AG09309 (cell line): ENCODE data around the gene SERPINE3.

Experiments
- DNase-seq: peaks from one replicate; pipeline ENCODE4 v3.0.0-alpha.2; 2010; ENCODE audit warnings: low read depth
- H3K4me3 ChIP-seq: 2 replicates; pipeline ENCODE4 v1.5.1; 2011; ENCODE audit warnings: mild to moderate bottlenecking, low read depth, low read length, moderate library complexity; ENCODE audit not compliant: control insufficient read depth
- TF ChIP-seq, protein P1 (sequence below): IDR thresholded peaks from 2 replicates; pipeline ENCODE4 v1.5.1; 2011; ENCODE audit warnings: mild to moderate bottlenecking, low read depth, low read length, inconsistent platforms; ENCODE audit not compliant: insufficient read depth, control insufficient read depth; ENCODE audit errors: missing control alignments

SERPINE3 gene

DNA sequence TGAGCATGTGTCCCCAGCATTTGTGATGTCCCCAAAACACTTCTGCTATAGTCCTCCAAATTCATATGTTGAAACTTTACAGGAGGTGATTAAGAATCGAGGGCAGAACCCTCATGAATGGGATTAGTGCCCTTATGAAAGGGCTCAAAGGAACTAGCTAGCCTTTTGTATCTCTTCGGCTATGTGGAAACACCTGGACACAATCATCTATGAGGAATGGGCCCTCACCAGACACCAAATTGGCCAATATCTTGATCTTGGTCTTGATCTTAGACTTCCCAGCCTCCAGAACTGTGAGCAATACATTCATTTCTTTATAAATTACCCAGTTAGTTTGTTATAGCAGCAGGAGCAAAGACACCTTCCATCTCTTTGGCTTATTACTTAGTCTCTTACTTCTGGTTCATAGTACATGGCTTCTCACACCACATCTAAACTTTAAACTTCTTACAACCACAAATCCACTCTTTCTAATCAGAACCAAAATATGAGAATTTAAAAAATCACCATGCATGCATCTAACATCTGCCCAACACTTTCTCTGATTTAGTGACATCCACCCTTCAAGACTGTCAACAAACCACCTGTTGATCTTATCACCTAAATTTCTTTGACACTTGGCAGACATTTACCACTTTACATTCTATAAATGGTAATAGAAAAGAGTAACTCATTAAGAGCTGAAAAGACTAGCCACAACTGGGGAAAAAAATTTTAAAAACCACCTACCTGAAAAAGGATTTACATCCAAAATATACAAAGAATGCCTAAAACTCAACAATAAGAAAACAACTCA lies 6.7 kb upstream of the SERPINE3 start:
- no peak for DNase-seq
- TF ChIP-seq, protein P1, sequence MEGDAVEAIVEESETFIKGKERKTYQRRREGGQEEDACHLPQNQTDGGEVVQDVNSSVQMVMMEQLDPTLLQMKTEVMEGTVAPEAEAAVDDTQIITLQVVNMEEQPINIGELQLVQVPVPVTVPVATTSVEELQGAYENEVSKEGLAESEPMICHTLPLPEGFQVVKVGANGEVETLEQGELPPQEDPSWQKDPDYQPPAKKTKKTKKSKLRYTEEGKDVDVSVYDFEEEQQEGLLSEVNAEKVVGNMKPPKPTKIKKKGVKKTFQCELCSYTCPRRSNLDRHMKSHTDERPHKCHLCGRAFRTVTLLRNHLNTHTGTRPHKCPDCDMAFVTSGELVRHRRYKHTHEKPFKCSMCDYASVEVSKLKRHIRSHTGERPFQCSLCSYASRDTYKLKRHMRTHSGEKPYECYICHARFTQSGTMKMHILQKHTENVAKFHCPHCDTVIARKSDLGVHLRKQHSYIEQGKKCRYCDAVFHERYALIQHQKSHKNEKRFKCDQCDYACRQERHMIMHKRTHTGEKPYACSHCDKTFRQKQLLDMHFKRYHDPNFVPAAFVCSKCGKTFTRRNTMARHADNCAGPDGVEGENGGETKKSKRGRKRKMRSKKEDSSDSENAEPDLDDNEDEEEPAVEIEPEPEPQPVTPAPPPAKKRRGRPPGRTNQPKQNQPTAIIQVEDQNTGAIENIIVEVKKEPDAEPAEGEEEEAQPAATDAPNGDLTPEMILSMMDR = no peak
- no peak overlapping the region for H3K4me3 ChIP-seq

DNA sequence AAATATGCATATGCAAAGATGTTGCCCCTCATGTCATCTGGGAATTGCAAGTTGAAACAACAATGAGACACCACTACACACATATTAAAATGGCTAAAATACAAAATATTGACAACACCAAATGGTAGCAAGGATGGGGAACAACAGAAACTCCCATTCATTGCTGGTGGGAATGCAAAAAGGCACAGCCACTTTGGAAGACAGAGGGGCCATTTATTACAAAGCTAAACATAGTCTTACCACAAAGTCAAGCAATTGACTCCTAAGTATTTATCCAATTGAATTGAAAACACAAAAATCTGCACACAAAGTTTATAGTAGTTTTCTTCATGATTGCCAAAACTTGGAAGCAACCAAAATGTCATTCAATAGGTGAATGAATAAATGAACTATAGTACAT lies 6.1 kb upstream of the SERPINE3 start:
- no peak overlapping the region for H3K4me3 ChIP-seq
- TF ChIP-seq, protein P1 = no peak
- DNase-seq = no peak

DNA sequence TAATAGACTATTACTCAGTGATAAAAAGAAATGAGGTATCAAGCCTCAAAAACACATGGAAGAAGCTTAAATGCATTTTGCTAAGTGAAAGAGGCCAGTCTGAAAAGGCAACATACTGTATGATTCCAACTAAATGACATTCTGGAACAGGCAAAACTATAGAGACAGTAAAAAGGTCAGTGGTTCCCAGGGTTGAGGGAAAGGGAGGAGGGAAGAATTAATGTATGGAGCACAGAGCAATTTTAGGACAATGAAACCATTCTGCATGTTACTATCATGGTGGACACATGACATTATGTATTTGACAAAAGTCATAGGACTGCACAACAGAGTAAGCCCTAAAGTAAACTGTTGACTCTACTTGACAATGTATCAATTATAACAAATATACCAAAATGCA lies 5.7 kb upstream of the SERPINE3 start:
- TF ChIP-seq, protein P1 = no peak
- DNase-seq = no peak

DNA sequence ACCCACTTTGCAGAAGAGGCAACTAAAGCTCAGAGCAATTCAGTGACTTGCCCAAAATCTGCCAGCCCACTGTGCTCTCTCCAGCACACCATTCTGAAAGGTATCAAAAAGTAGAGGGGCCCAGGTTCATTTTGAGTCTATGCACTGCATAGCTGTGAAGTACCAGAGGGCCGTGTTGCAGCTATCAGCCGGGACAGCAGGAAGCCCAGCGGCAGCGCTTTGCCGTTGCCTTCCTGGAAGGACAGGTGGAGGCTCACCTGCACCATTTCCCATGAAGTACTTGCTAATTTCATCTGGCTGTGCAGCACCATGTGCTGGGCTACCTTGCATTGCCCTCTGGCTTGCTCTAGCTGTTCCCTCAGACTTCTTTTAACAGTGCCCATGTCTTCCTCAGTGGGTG lies 2.7 kb upstream of the SERPINE3 start:
- no peak for DNase-seq
- no peak overlapping the region for H3K4me3 ChIP-seq
- TF ChIP-seq, protein P1 = no peak

More for the DNA sequence above, 5.7 kb upstream of the SERPINE3 start:
- no peak overlapping the region for H3K4me3 ChIP-seq

DNA sequence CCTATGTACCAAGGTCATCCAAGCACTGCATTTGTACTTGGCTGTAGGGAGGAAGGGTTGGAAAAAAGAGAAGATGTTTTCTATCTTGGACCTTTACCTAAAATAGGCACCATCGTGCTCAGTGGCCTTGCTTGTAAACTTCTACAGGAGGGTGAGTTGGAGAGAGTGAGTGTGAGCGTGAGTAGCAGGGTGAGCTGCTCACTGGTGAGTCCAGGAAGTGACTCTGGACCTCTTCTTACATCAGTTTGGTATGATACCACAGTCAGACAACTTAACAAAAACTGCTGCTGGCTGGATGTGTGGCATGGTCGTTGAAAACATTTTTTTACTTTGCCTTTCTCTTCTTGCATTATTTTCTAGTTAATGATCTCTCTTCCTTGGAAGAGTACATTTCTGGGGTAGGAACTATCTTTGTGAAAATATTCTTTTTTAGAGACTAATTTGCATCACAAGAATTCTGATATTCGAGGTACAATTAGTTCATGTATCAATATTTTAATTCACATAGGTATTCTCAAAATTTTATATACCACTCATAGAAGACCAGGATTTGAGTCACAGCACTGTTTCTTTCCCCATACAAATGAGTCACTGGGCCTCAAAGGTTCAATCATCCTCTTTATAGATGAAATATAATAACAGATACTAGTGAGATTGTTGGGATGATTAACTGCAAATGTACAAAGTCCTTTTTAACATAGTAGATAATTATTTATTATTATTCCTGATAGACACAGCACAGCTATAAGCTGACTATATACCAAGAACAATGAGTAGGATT lies 651 bp downstream of the SERPINE3 start:
- TF ChIP-seq, protein P1 = no peak
- no peak for DNase-seq
- no peak overlapping the region for H3K4me3 ChIP-seq

DNA sequence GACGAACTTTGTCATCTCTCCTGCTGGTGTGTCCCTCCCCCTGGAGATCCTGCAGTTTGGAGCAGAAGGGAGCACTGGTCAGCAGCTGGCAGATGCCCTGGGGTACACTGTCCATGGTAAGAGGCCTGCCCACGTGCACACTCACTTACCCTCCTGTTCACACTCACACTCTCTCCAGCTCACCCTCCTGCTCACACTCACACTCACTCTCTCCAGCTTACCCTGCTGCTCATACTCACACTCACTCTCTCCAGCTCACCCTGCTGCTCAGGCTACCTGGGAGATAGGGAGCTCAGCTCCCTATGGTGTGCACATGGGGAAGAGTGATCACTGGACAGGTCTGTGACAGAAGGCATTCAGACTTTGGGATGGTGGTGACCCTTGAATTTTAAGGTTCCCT lies 1.7 kb downstream of the SERPINE3 start:
- no peak for DNase-seq
- TF ChIP-seq, protein P1 = no peak

More for the DNA sequence above, 1.7 kb downstream of the SERPINE3 start:
- no peak overlapping the region for H3K4me3 ChIP-seq
